ENCODE results near the gene ATP8B1.

- TF ChIP-seq CTCF (IDR thresholded peaks at IDR 0.05 in 2 of 3, conservative IDR thresholded peaks at IDR 0.05 in 1 of 3; ENCODE audit: borderline replicate concordance in 1 of 3, insufficient read depth in 1 of 3, low read depth in 2 of 3, low read length in 2 of 3) (no peak), EZH2phosphoT487 (IDR thresholded peaks at IDR 0.05; ENCODE audit: borderline replicate concordance) (no peak), SRF (IDR thresholded peaks at IDR 0.05; ENCODE audit: low read depth) (no peak), RAD21 (IDR thresholded peaks at IDR 0.05; ENCODE audit: low read depth) (no peak), ELF1 (IDR thresholded peaks at IDR 0.05; ENCODE audit: borderline replicate concordance, low read depth) (no peak), EZH2 (IDR thresholded peaks at IDR 0.05) (no peak), JUND (IDR thresholded peaks at IDR 0.05) (no peak), POLR2AphosphoS5 (IDR thresholded peaks at IDR 0.05; ENCODE audit: low read depth, low read length) (no peak), POLR2A (IDR thresholded peaks at IDR 0.05; ENCODE audit: borderline replicate concordance, extremely low read depth, insufficient read depth, insufficient read length) (no peak)
Observed at GRCh38 chr18:57819119-57819518, 16.0 kb upstream of the ATP8B1 start.

Measured in HCT116 (cell line).